ENCODE results near the gene CSRP2. TPM values are rescaled to one million over a fixed set of nuclear protein-coding genes. Genes with fewer than 3 reads are reported as not detected.

The CSRP2 gene
- total RNA-seq, 1 donor from 2014 or later, result 53.7 TPM

GRCh38 chr12:76855271-76855670 is 23.5 kb downstream of the CSRP2 start:
- TF ChIP-seq CTCF (IDR thresholded peaks at IDR 0.05), result no peak
- H3K9me3 Mint-ChIP-seq (ENCODE audit: unreplicated experiment), result peaks cover 11% of the 10 kb centered on the region
- no peaks in the 10 kb centered on the region for H3K4me1 Mint-ChIP-seq (ENCODE audit: unreplicated experiment)
- H3K27me3 Mint-ChIP-seq (ENCODE audit: unreplicated experiment), result no peaks in the 10 kb centered on the region
- no peak overlapping the region for H3K27ac Mint-ChIP-seq (ENCODE audit: unreplicated experiment)
- peaks cover 52% of the 10 kb centered on the region for H3K36me3 Mint-ChIP-seq (ENCODE audit: unreplicated experiment)
- DNase-seq (ENCODE audit: extremely low spot score, unreplicated experiment), result no peak
- H3K4me3 Mint-ChIP-seq (ENCODE audit: unreplicated experiment), result no peak overlapping the region

GRCh38 chr12:76852106-76852505 is 26.7 kb downstream of the CSRP2 start:
- no peaks in the 10 kb centered on the region for H3K27me3 Mint-ChIP-seq (ENCODE audit: unreplicated experiment)
- H3K4me3 Mint-ChIP-seq (ENCODE audit: unreplicated experiment), result no peak overlapping the region
- DNase-seq (ENCODE audit: extremely low spot score, unreplicated experiment), result no peak
- no peaks in the 10 kb centered on the region for H3K4me1 Mint-ChIP-seq (ENCODE audit: unreplicated experiment)
- H3K36me3 Mint-ChIP-seq (ENCODE audit: unreplicated experiment), result peaks cover 40% of the 10 kb centered on the region
- H3K9me3 Mint-ChIP-seq (ENCODE audit: unreplicated experiment), result peaks cover 11% of the 10 kb centered on the region
- H3K27ac Mint-ChIP-seq (ENCODE audit: unreplicated experiment), result no peak overlapping the region
- TF ChIP-seq CTCF (IDR thresholded peaks at IDR 0.05), result no peak

- peaks cover 33% of the 10 kb centered on the region for H3K36me3 Mint-ChIP-seq (ENCODE audit: unreplicated experiment)
- no peaks in the 10 kb centered on the region for H3K9me3 Mint-ChIP-seq (ENCODE audit: unreplicated experiment)
- TF ChIP-seq CTCF (IDR thresholded peaks at IDR 0.05), result no peak
These were observed 30.7 kb downstream of the CSRP2 start for GRCh38 chr12:76848132-76848531.

GRCh38 chr12:76847260-76847659 is 31.6 kb downstream of the CSRP2 start:
- Mint-ChIP-seq H3K36me3 (ENCODE audit: unreplicated experiment) (peaks cover 34% of the 10 kb centered on the region), H3K27me3 (ENCODE audit: unreplicated experiment) (no peaks in the 10 kb centered on the region), H3K27ac (ENCODE audit: unreplicated experiment) (no peak overlapping the region), H3K4me1 (ENCODE audit: unreplicated experiment) (no peaks in the 10 kb centered on the region), H3K4me3 (ENCODE audit: unreplicated experiment) (no peak overlapping the region), H3K9me3 (ENCODE audit: unreplicated experiment) (no peaks in the 10 kb centered on the region)
- TF ChIP-seq CTCF (IDR thresholded peaks at IDR 0.05), result no peak
- DNase-seq (ENCODE audit: extremely low spot score, unreplicated experiment), result no peak

More at GRCh38 chr12:76848132-76848531, 30.7 kb downstream of the CSRP2 start:
- Mint-ChIP-seq H3K4me3 (ENCODE audit: unreplicated experiment) (no peak overlapping the region), H3K27me3 (ENCODE audit: unreplicated experiment) (no peaks in the 10 kb centered on the region), H3K4me1 (ENCODE audit: unreplicated experiment) (no peaks in the 10 kb centered on the region), H3K27ac (ENCODE audit: unreplicated experiment) (no peak overlapping the region)
- no peak for DNase-seq (ENCODE audit: extremely low spot score, unreplicated experiment)

- no peak for TF ChIP-seq CTCF (IDR thresholded peaks at IDR 0.05)
- Mint-ChIP-seq H3K27me3 (ENCODE audit: unreplicated experiment) (no peaks in the 10 kb centered on the region), H3K9me3 (ENCODE audit: unreplicated experiment) (no peaks in the 10 kb centered on the region), H3K27ac (ENCODE audit: unreplicated experiment) (no peak overlapping the region), H3K4me3 (ENCODE audit: unreplicated experiment) (no peak overlapping the region), H3K36me3 (ENCODE audit: unreplicated experiment) (peaks cover 15% of the 10 kb centered on the region), H3K4me1 (ENCODE audit: unreplicated experiment) (no peaks in the 10 kb centered on the region)
- DNase-seq (ENCODE audit: extremely low spot score, unreplicated experiment), result no peak
These were observed 42.2 kb downstream of the CSRP2 start for GRCh38 chr12:76836633-76837032.
